SW 1271 (cell line): ENCODE data around the gene ABHD1.

Source experiments
- DNase-seq, 2 experiments: peaks; one replicate each; lab custom pipeline; 2025; lab: John Stamatoyannopoulos, UW

The ABHD1 gene

DNA sequence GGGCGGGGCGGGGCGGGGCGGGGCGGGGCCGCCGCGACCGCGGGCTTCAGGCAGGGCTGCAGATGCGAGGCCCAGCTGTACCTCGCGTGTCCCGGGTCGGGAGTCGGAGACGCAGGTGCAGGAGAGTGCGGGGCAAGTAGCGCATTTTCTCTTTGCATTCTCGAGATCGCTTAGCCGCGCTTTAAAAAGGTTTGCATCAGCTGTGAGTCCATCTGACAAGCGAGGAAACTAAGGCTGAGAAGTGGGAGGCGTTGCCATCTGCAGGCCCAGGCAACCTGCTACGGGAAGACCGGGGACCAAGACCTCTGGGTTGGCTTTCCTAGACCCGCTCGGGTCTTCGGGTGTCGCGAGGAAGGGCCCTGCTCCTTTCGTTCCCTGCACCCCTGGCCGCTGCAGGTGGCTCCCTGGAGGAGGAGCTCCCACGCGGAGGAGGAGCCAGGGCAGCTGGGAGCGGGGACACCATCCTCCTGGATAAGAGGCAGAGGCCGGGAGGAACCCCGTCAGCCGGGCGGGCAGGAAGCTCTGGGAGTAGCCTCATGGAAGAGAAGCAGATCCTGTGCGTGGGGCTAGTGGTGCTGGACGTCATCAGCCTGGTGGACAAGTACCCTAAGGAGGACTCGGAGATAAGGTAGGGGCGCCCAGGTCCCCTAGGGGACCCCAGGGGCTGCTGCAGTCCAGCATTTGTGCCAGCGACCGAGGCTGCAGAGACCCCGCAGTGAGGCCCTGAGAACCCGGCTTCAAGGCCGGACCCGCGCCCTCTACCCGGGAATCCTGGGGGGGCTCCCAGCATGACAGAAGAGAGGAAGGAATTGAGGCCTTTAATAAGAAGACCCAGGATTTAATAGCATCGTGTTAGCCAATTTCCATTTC is 36.7 kb upstream of the ABHD1 start, which contains the start of gene KHK:
Gene KHK (plus strand): TSS at position 49 of the 870 bp plus-strand sequence. CDS start 488 bp downstream, at position 537.
- peak in 1 of 2 experiments; percentile 51 for DNase-seq

DNA sequence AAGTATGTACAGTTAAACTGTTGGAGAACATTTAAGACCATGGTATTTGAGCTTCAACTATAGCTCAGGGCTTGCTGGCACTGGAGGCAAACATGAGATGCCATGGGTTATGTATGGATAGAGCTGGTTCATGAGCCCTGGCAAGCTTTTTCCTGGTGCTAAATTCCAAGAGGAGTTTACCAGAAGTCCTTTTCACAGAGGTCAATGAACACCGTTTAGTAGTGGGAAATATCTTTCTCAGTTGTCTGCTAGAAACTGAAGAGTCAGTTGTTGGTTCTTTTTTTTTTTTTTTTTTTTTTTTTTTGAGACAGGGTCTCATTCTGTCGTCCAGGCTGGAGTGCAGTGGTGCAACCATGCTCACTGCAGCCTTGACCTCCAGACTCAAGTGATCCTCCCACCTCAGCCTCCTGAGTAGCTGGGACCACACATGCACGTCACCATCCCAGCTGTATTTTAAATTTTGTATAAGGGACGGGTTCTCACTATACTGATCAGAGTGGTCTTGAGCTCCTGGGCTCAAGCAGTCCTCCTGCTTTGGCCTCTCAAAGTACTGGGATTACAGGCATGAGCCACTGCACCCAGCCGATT is 35.7 kb upstream of the ABHD1 start:
- DNase-seq = no peak

DNA sequence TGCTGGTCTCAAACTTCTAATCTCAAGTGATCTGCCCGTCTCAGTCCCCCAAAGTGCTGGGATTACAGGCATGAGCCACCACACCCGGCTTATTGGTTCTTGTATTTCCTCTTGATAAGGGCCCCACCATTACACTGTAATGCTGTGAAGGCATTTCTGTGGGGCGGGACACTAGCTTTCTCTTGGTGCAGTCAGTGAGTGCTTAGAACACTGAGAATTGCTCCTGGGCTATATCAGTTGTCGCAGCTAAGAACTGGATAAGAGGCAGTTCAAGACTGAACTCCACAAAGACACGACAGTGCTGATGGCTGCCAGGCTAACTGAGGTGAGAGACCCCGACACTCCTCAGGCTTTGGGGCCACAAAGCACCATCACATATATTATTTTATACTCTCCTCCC is 35.0 kb upstream of the ABHD1 start:
- DNase-seq = no peak

DNA sequence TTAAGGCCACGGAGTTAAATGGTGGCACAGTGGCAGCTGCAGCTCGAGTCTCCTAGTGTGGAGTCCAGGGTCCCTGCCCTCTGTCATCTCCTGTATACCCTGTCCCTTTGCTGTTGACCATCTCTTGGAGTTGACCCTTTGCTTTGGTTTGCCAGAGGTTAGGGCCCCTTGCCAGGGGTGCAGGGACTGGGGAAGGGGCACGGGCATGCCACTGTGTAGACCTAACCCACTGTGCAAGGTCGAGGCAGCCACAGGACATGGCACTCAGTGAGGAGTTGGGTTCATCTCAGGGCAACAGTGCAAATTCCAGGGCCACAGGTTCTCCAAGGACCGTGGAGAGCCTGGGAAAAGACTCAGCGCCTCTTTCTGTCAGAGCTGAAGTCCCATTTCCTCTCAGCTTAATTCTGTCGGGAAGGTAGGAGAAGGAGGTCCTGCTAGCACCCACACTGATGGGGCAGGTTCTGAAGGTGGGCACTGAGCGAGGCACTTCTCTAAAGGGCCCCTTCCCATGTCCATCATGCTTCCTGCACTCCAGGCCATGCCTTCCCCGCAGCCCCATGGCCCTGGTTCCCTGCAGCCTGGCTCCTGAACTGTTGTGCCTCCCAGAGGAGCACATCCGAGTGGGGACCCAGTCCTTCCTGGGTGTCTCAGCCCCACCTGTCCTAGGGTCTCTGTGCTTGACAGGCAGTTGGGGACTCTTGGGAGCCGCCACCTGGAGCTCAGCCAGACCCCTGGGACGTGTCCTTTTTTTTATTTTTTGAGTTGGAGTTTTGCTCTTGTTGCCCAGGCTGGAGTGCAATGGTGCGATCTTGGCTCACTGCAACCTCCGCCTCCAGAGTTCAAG is 34.3 kb upstream of the ABHD1 start:
- DNase-seq = no peak

DNA sequence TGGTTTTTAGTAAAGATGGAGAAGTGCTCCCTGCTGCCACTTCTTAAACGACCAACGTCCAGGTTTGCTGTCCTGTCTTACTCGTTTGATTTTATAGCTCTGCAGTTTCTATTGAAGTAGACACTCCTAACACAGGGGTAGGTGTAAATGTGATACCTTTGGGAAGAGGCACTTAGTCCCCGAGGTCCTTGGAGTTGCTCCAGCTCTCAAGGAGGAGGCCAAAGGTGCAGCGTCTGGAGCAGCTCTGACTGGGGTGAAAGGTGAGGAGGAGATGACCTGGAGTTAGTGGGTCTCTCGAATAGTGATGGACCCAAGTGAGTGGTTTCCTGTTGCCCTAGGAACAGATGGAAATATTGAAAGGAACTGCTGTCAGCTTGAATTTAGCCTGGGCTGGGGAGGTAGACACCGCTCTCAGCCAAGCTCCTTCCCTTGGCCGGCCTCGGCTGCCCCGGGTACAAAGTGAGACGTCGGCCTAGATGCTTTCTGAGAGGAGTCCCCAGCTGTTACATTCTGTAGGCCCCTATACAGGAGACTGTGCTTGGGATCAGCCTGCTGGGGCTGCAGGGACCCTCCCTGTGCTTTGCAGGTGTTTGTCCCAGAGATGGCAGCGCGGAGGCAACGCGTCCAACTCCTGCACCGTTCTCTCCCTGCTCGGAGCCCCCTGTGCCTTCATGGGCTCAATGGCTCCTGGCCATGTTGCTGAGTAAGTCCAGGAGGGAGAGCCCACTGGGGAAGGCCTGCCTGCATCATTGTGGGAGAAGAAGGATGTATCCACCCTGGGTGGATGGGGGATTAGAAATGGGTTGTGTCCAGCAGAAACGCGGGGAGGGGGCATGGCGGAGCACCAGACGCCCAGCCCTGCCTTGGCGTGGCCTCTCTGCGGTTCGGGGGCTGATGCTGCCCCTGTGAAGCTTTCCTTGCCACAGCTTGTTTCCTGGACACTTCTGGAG is 31.6 kb upstream of the ABHD1 start:
- DNase-seq = no peak

DNA sequence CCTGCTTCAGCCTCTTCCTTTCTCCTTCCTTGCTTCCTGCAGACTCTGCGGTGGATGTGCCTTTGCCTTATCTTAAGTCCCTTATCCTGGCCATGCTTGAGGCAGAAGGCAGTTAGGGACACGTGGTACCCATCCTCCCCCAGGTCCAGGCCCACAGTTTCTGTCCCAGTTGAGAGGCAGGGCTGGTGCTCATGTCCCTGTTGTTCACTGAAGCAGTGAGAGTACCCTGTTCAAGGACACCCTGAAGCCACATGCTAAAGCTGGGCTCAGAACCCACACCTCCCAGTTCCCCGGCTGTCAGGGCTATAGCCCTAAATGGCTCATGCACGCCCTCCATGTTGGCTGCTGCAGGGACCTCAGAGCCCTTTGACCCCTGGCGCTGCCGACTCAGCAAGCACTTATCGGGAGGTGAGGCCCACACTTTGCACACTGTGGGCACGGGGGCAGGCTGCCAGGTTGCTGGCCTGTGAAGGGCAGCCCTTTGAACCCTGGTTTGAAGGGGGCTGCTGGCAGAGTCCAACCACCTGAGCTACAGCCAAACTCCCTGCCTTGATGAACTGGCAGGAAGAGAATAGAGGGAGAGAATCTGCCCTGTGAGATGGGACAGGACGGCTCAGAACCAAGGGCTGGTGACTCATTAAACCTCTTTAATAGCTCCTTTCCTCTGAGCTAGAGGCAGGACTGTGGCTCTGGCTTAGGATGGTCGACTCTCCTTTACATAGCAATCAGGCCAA is 30.8 kb upstream of the ABHD1 start:
- no peak for DNase-seq

DNA sequence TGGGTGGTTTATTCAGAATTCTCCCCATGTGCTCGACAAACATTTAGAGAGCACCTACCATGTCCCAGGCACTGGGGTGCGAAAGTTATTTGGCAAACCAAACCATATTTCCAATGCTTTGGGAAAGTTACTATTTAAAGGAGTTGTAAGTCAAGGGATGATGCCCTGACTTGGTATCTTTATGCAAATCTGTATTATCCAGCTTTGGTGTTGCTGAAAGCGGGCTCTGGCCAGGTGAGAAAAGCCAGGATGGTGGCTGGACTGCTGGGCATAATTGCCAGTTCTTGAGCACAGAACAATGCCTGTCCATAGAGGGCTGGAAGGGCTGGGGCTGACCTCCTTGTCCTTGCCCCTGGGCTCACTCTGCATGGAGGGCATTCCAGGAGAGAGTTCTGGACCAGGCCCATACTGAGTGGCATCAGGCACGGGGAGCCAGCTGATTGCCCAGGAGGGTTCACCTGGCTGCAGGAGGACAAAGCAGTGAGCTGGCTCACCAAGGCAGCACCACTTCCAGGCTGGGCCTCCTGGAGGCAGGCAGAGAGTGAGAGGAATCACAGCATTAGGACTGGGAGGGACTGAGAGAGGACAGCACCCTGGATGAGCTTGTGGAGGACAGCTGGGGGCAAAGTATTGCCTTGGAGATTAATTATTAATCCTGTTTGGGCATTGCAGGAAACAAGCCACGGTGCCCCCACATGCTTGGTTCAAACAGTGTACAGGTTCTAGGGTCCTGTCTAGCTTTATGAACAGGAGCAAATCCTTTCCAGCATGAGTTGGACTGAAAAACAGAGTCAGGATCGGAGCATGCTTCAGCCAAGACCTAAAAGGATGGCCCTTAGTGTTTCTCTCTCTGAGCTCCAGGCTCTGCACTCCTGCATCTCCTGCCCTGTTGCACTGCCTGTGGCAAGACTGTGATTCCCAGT is 29.9 kb upstream of the ABHD1 start:
- no peak for DNase-seq

DNA sequence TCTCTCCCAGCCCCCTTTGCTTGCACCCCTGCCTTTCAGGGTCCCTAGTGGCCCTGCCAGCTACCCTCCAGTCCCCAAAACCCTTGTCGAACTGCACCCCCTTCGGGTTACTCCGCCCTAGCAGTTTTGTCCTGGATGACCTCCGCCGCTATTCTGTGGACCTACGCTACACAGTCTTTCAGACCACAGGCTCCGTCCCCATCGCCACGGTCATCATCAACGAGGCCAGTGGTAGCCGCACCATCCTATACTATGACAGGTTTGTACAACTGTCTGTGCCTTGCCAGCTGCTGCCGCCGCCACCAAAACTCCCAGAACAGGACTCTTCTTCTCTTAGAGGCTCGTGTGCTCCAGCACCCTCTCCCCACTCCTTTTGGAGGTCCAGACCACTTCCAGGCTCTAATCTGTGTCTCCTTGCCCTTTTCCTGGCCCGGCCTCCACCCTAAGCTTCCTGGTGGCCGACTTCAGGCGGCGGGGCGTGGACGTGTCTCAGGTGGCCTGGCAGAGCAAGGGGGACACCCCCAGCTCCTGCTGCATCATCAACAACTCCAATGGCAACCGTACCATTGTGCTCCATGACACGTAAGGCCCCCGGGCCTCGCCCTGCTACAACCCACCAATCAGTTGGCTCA is 29.1 kb upstream of the ABHD1 start:
- no peak for DNase-seq

DNA sequence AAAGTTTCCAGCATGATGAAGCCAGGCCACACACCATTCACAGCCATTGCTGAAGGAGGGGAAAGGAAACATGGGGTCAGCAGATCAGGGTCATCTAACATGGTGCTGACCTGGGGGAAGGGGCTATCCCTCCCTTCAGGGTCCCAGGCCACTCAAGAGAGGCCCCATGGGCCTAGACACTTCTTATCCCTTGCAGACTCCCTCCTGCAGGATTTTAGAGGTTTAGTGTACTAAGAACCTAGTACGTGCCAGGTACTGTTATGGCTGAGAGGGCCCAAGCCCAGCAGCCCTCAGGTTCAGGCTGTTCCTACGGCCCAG is 28.2 kb upstream of the ABHD1 start:
- no peak for DNase-seq

DNA sequence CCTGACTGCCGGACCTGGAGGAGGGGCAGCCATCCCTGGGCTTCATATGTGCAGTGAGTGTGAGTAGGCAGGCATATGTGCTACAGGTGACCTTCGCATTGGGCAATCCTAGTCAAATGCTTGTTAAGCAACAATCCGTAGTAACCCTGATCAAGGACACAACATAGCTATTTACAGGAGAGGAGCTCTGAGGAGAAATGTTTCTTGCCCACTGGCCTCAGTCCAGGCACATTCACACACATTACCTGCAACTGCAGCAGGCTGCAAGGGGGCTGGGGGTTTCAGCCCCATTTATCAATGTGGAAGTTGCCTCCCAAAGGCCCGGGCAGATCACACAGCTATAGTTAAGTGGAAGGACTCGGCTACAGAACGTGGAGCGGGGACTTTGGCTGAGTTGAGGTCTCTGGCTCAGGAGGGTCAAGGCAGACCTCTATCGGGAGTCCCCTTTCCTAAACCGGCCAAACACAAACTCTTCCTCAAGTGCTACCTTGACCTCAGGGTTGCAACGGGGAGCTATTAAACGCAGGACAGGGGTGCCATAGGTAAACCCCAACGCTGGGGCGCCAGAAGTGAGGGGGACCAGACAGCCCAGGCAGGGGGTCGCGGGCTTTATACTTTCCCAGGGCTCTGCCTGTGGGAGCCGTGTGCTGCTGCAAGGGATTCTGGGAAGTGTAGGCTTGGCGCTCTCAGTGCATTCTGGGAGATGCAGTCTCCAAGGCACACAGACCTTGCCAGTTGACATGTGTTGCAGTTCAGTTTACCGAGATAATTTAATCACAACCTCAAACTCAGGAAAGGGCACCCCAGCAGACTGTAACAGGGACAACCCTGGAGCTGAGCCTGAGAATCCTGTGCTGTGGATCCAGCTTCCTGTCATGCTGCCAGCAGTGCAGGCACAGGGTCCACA is 27.6 kb upstream of the ABHD1 start:
- peak in 1 of 2 experiments; percentile 37 for DNase-seq

DNA sequence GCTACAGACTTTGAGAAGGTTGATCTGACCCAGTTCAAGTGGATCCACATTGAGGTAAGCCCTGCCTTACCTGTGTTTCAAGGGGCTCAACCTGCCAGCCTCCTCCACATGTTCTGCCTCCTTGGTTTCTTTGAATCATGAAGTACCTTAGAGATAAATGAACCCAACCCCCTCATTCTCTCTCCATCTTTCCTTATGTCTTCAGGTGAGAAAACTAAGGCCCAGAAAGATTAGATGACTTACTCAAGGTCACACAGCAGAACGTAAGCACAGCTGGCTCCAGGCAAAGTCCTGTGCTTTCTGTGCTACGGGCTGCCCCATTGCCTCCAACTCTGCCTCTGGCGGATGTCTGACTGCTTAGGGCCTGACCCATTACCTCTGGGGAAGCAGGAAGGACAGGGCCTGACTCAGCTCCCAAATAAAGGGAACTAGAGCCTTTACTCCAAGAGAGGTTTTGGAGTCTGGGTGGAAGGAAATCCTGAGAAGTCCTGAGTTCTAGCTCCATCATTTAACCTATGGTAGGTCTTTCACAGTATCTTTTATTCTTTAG is 26.8 kb upstream of the ABHD1 start:
- DNase-seq = no peak

DNA sequence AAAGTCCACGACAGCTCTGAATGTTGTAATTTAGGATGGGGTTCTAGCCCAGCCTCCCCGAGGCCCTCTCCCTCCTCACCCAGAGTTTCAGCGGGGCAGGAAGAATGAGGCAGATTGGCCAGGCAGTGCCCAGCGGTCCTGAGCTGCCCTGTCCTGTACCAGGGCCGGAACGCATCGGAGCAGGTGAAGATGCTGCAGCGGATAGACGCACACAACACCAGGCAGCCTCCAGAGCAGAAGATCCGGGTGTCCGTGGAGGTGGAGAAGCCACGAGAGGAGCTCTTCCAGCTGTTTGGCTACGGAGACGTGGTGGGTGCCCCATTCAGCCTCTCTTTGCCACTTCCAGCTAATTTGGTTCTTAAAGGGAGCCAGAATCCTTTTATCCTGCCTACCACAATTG is 26.3 kb upstream of the ABHD1 start:
- no peak for DNase-seq

DNA sequence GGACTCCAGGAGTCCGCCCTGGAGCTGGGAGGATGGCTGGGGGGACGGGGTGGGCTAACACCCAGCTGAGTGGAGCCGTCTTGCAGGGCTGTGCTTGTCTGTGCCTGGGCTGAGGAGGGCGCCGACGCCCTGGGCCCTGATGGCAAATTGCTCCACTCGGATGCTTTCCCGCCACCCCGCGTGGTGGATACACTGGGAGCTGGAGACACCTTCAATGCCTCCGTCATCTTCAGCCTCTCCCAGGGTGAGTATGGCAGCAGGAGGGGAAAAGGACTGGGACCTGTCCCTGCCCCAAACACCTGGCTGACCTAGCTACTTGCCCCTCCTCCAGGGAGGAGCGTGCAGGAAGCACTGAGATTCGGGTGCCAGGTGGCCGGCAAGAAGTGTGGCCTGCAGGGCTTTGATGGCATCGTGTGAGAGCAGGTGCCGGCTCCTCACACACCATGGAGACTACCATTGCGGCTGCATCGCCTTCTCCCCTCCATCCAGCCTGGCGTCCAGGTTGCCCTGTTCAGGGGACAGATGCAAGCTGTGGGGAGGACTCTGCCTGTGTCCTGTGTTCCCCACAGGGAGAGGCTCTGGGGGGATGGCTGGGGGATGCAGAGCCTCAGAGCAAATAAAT is 24.2 kb upstream of the ABHD1 start:
- no peak for DNase-seq

DNA sequence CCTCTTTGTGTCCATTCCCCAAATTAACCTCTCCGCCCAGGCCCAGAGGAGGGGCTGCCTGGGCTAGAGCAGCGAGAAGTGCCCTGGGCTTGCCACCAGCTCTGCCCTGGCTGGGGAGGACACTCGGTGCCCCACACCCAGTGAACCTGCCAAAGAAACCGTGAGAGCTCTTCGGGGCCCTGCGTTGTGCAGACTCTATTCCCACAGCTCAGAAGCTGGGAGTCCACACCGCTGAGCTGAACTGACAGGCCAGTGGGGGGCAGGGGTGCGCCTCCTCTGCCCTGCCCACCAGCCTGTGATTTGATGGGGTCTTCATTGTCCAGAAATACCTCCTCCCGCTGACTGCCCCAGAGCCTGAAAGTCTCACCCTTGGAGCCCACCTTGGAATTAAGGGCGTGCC is 23.6 kb upstream of the ABHD1 start:
- no peak for DNase-seq

DNA sequence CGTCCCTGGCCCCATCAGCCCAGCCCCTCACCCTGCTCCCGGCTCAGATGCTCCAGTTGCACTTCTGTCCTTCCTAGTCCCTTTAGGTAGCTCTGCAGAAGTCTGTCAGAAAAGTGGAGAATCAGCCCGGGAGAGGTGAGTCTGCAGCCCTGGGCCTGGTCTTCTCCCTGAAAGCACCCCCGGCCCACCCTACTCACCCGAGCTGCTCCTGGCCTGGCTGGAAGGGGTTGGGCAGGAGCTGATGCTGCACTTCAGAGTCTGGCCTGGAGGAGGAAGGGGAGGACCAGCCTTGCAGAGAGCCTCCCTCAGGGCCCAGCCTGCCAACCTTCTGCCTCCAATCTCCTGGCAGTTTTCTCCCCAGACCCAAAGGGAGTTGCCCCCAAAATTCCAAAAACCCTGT is 21.3 kb upstream of the ABHD1 start:
- DNase-seq = no peak

DNA sequence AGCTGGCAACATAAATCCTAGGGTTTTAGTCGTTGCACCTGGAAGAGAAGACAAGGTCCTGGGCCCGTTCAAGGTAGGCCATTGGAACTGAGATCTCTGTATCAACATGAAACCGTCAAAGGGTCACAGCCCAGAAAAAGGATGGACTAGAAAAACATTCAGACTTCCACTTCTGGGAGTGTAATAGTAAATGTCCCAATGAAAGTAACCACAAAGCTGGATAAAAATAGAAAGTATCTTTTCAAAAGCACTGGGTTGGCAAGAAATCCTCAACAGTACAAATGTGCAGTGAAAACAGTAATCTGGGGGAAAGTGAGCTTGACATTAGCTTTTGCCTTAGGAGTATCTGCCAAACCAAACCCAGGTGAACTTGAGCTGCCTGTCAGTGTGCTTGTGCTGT is 17.6 kb upstream of the ABHD1 start:
- DNase-seq = no peak

DNA sequence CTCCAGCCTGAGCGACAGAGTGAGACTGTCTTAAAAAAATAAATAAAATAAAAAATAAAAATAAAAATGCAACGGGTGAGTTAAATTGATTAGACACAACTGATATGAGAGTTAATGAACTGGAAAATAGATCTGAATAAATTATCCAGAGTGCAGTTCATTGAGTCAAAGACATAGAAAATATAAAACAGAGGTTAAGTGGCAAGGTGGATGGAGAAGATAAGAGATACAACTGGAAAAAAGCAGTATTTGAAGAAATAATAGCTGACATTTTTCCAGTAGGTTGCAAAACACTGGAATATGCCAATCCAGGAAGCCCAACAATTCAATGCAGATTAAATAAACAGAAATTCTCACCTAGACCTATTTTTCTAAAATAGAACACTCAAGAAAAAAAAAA is 15.4 kb upstream of the ABHD1 start:
- no peak for DNase-seq

DNA sequence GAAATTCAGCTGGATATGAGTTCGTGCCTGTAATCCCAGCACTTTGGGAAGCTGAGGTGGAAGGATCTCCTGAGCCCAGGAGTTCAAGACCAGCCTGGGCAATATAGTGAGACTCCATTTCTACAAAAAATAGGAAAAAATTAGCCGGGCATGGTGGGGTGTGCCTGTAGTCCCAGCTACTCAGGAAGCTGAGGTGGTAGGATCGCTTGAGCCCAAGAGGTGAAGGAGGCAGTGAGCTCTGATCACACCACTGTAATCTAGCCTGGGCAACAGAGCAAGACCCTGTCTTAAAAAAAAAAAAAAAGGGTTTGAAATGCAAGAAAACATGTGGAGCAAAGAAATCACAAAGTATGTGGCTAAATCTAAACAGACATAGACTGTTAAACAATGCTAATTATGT is 14.5 kb upstream of the ABHD1 start:
- no peak for DNase-seq
